Loucy (cell line): ENCODE results near the gene CREB3L2.

ENCODE experiments used
- H2AFZ ChIP-seq: fragments of 200-600 bp; sonication (generic); 2 replicates; pipeline ENCODE4 v1.6.0; 2016; ENCODE audit warnings: antibody characterized with exemption, mild to moderate bottlenecking, low read length, moderate library complexity
- H3F3A ChIP-seq: fragments of 200-600 bp; 2 replicates; pipeline ENCODE4 v1.6.0; 2016; ENCODE audit warnings: antibody characterized with exemption, low read depth, mild to moderate bottlenecking
- H3K27me3 ChIP-seq: fragments of 200-600 bp; sonication (generic); 2 replicates; pipeline ENCODE4 v1.6.1; 2014; ENCODE audit warnings: low read length, mild to moderate bottlenecking; ENCODE audit not compliant: insufficient read depth, poor library complexity, severe bottlenecking
- H3K36me3 ChIP-seq: fragments of 200-600 bp; sonication (generic); 2 replicates; pipeline ENCODE4 v1.6.1; 2016; ENCODE audit warnings: low read length; ENCODE audit not compliant: insufficient read depth
- H3K4me1 ChIP-seq: fragments of 200-600 bp; sonication (generic); 2 replicates; pipeline ENCODE4 v1.5.1; 2014; ENCODE audit warnings: low read length, mild to moderate bottlenecking; ENCODE audit not compliant: insufficient read depth, poor library complexity, severe bottlenecking
- H3K4me2 ChIP-seq: fragments of 200-600 bp; sonication (generic); 2 replicates; pipeline ENCODE4 v1.6.0; 2014; ENCODE audit warnings: antibody characterized with exemption, low read length, low read depth, mild to moderate bottlenecking; ENCODE audit not compliant: poor library complexity, severe bottlenecking
- H3K4me3 ChIP-seq: fragments of 200-600 bp; sonication (generic); 2 replicates; pipeline ENCODE4 v1.5.1; 2014; ENCODE audit warnings: low read length, mild to moderate bottlenecking, mixed read lengths; ENCODE audit not compliant: poor library complexity, severe bottlenecking
- H3K79me2 ChIP-seq: fragments of 200-600 bp; sonication (generic); 2 replicates; pipeline ENCODE4 v1.6.1; 2014; ENCODE audit warnings: low read length; ENCODE audit not compliant: insufficient read depth
- H3K9ac ChIP-seq: fragments of 200-600 bp; sonication (generic); 2 replicates; pipeline ENCODE4 v1.6.0; 2014; ENCODE audit warnings: mild to moderate bottlenecking, low read depth, low read length, moderate library complexity; ENCODE audit not compliant: poor library complexity, severe bottlenecking
- H3K9me2 ChIP-seq: fragments of 200-600 bp; sonication (generic); replicated peaks from 2 replicates; pipeline ENCODE4 v1.6.1; 2016; ENCODE audit warnings: low read depth, low read length, mixed read lengths
- H3K9me3 ChIP-seq: fragments of 200-600 bp; sonication (generic); 2 replicates; pipeline ENCODE4 v1.6.1; 2014; ENCODE audit warnings: mild to moderate bottlenecking, antibody characterized with exemption, low read length, low read depth; ENCODE audit not compliant: insufficient read depth
- H4K20me1 ChIP-seq: fragments of 200-600 bp; sonication (generic); 2 replicates; pipeline ENCODE4 v1.6.0; 2014; ENCODE audit warnings: antibody characterized with exemption, low read length, mild to moderate bottlenecking; ENCODE audit not compliant: insufficient read depth, poor library complexity, severe bottlenecking
- EZH2phosphoT487 ChIP-seq: fragments of 200-600 bp; IDR thresholded peaks from 2 replicates; pipeline ENCODE4 v1.6.1; 2018; ENCODE audit warnings: antibody characterized with exemption, mild to moderate bottlenecking, moderate library complexity, borderline replicate concordance
- TF ChIP-seq, protein P1 (sequence below): fragments of 200-600 bp; sonication (generic); conservative IDR thresholded peaks from 2 replicates; pipeline ENCODE4 v1.5.1; 2014; ENCODE audit warnings: mild to moderate bottlenecking, antibody characterized with exemption, low read length

CREB3L2 gene

DNA sequence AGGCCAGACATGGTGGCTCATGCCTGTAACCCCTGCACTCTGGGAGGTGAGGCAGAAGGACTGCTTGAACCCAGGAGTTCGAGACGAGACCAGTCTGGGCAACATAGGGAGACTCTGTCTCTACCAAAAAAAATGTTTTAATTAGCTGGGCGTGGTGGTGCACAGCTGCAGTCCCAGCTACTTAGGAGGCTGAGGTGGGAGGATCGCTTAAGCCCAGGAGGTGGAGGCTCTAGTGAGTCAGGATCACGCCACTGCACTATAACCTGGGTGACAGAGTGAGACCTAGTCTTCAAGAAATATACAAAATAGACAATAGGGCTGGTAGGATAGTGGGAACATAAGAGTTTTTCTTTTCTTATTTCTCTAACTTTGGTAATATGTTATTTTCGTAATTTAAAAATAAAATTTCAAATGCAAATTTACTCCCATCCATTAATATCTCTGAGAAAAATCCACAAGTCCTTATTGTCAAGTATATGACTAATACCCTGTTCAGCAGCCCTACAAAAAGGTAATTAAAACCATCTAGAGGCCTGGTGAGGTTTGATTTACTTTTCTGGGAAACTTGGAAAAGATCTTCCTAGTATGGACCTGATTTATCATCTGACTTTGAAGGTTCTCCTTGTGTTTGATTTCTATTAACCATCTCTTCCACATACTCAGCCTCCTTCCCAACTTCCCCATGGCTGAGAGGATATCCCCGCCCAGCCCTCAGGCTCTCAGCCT lies 50.0 kb downstream of the CREB3L2 start:
- no peak overlapping the region for H3K9ac ChIP-seq
- no peaks in the 10 kb centered on the region for H3K36me3 ChIP-seq
- no peaks in the 10 kb centered on the region for H3K27me3 ChIP-seq
- no peaks in the 10 kb centered on the region for H3K9me2 ChIP-seq
- no peaks in the 10 kb centered on the region for H3F3A ChIP-seq
- no peak overlapping the region for H3K4me2 ChIP-seq
- H3K4me1 ChIP-seq: no peaks in the 10 kb centered on the region
- H2AFZ ChIP-seq: no peak overlapping the region
- TF ChIP-seq, protein P1, sequence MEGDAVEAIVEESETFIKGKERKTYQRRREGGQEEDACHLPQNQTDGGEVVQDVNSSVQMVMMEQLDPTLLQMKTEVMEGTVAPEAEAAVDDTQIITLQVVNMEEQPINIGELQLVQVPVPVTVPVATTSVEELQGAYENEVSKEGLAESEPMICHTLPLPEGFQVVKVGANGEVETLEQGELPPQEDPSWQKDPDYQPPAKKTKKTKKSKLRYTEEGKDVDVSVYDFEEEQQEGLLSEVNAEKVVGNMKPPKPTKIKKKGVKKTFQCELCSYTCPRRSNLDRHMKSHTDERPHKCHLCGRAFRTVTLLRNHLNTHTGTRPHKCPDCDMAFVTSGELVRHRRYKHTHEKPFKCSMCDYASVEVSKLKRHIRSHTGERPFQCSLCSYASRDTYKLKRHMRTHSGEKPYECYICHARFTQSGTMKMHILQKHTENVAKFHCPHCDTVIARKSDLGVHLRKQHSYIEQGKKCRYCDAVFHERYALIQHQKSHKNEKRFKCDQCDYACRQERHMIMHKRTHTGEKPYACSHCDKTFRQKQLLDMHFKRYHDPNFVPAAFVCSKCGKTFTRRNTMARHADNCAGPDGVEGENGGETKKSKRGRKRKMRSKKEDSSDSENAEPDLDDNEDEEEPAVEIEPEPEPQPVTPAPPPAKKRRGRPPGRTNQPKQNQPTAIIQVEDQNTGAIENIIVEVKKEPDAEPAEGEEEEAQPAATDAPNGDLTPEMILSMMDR: no peak
- no peak for TF ChIP-seq EZH2phosphoT487
- peaks cover 29% of the 10 kb centered on the region; the same call in 1 of the 2 replicates for H3K79me2 ChIP-seq
- no peak overlapping the region for H3K4me3 ChIP-seq
- peaks cover 7% of the 10 kb centered on the region for H4K20me1 ChIP-seq
- H3K9me3 ChIP-seq: no peaks in the 10 kb centered on the region

GRCh38 chr7:137950967-137951366 lies 50.9 kb downstream of the CREB3L2 start:
- no peak for TF ChIP-seq EZH2phosphoT487
- TF ChIP-seq, protein P1: no peak
- Histone ChIP-seq H4K20me1 (peaks cover 7% of the 10 kb centered on the region), H3K4me3 (no peak overlapping the region), H3K4me2 (no peak overlapping the region), H3K36me3 (no peaks in the 10 kb centered on the region; the same call in 1 of the 2 replicates), H3K4me1 (no peaks in the 10 kb centered on the region), H2AFZ (no peak overlapping the region), H3K79me2 (peaks cover 29% of the 10 kb centered on the region; the same call in 1 of the 2 replicates), H3K27me3 (no peaks in the 10 kb centered on the region), H3F3A (no peaks in the 10 kb centered on the region), H3K9me2 (no peaks in the 10 kb centered on the region), H3K9ac (no peak overlapping the region), H3K9me3 (no peaks in the 10 kb centered on the region)

DNA sequence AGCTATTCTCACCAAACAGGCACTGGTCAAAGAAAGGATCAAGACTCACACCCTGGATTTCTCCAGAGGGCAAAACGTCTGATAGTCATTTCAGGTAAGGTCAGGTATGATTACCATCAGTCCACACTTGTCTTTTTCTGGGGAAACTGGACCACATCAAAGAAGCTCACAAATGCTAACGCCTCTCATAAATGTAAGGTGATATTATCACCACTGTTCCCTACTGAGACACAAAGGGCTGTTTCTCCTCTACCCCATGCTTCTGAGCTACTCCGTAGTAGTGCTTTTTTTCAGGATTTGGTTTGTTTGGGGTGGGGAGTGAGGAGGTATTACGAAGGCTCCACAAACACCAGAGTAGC lies 51.6 kb downstream of the CREB3L2 start:
- Histone ChIP-seq H3K4me3 (no peak overlapping the region), H3K4me1 (no peaks in the 10 kb centered on the region), H2AFZ (no peak overlapping the region), H3K9ac (no peak overlapping the region), H4K20me1 (peaks cover 7% of the 10 kb centered on the region), H3K4me2 (no peak overlapping the region), H3F3A (no peaks in the 10 kb centered on the region), H3K27me3 (no peaks in the 10 kb centered on the region), H3K79me2 (peaks cover 24% of the 10 kb centered on the region; the same call in 1 of the 2 replicates), H3K36me3 (no peaks in the 10 kb centered on the region; the same call in 1 of the 2 replicates), H3K9me3 (no peaks in the 10 kb centered on the region), H3K9me2 (no peaks in the 10 kb centered on the region)
- TF ChIP-seq EZH2phosphoT487: no peak
- TF ChIP-seq, protein P1: no peak
